Measurements from ENCODE around the gene OGFOD1.
A peak's percentile ranks its signal among the peaks of the same experiment; 100 is the strongest.

The OGFOD1 gene

GRCh38 chr16:56450986-56451752 is at the start of gene OGFOD1, which contains the start of gene NUDT21:
OGFOD1 (plus strand) TSS chr16:56451554; CDS start chr16:56451613, 59 bp downstream.
NUDT21 (minus strand) TSS chr16:56451332; CDS start chr16:56451202, 130 bp downstream.
- H3K27ac ChIP-seq, result peak within 1 kb of the TSS; percentile 77
- DNase-seq (ENCODE audit: low read depth, low spot score), result peak; percentile 90

- H3K27ac ChIP-seq, result no peak overlapping the region
- no peak for DNase-seq (ENCODE audit: low read depth, low spot score)
Measured at GRCh38 chr16:56405977-56406672, 45.2 kb upstream of the OGFOD1 start.

- peak overlapping the region; percentile 70 for H3K27ac ChIP-seq
- peak; percentile 46 for DNase-seq (ENCODE audit: low read depth, low spot score)
Measured at GRCh38 chr16:56408379-56409098, 42.8 kb upstream of the OGFOD1 start.

- peak; percentile 57 for DNase-seq (ENCODE audit: low read depth, low spot score)
- H3K27ac ChIP-seq, result peak overlapping the region; percentile 70
Measured at GRCh38 chr16:56409195-56409594, 42.2 kb upstream of the OGFOD1 start.

DNA sequence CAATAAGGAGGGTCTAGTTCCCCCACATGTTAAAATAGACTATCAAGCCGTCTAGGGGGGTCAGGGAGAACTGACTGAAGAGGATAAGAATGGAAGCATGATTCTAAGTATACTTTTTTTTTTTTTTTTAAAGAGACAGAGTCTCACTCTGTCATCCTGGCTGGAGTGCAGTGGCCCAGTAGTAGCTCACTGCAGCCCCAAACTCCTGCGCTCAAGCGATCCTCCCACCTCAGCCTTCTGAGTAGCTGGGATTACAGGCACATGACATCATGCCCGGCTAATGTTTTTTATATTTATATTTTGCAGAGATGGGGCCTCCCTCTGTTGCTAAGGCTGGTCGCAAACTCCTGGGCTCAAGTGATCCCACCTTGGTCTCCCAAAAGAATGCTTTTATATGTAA is 40.2 kb upstream of the OGFOD1 start:
- DNase-seq (ENCODE audit: low read depth, low spot score), result no peak
- no peak overlapping the region for H3K27ac ChIP-seq

DNA sequence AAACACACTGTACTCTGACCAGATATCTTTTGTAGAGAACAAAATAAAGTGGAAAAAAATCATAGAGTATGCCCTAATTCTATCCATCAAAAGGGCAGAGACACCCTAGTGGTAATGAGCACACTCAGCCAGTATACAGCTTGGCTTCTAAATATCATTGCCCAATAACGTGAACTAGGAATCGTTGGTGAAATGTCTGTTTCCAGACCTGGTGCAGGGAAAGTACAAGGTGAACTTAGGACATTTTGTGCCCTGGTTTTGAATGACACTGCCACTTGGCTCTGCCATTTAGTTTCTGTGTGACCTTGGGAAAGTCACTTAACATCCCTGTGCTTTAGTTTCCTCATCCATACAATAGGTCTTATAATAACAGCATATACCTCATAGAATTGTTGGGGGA is 39.7 kb upstream of the OGFOD1 start:
- DNase-seq (ENCODE audit: low read depth, low spot score), result no peak
- H3K27ac ChIP-seq, result no peak overlapping the region

DNA sequence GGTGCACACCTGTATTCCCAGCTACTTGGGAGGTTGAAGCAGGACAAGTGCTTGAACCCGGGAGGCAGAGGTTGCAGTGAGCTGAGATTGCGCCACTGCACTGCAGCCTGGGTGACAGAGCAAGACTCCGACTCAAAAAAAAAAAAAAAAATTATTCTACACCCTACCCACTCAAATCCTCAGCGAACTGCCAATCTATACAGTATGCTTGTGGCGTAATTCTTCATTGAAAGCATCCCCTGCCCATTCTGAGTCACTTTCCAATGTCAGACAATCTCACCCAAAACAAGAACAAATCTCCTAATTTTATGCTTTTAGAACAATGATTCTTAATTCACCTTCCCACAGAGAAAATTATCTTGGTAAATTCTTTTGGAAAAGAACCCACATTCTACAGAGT is 38.0 kb upstream of the OGFOD1 start:
- no peak for DNase-seq (ENCODE audit: low read depth, low spot score)
- H3K27ac ChIP-seq, result no peak overlapping the region

DNA sequence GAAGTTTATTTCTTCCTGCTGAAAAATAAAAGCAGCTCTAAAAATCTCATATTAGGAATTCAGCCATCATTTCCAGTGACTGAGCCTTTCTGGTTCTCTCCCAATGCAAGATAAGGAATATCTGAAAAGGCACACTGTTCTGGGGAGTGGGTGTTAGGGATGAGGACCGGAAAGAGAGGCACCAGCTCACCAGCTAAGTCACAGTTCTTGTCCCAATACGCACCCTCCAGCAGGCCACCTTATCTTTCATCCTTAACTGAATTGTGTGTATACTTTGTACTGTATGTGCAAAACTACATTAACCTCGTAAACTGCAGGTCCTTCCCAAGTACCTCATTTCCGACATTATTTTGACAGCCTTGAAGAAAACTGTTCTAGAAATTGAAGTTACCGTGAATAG is 37.0 kb upstream of the OGFOD1 start:
- no peak overlapping the region for H3K27ac ChIP-seq
- no peak for DNase-seq (ENCODE audit: low read depth, low spot score)

DNA sequence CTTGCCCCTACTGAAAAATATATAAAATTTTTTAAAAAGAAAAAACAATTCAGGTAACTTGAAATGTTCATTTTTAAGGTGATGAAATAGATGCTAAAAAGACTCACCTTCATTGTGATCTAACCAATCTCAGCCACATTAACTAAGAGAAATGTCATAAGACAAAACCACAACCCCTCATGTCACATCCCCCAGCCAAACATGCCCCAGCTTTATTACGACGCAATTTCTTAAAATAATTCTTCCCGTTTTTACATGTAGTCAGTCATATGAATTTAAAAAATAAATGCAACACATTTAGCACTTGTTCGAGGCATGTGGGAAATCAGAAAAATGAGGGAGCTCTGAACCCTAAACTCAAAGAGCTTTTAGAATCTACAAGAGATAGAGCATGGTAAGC is 35.5 kb upstream of the OGFOD1 start:
- H3K27ac ChIP-seq, result no peak overlapping the region
- DNase-seq (ENCODE audit: low read depth, low spot score), result no peak

DNA sequence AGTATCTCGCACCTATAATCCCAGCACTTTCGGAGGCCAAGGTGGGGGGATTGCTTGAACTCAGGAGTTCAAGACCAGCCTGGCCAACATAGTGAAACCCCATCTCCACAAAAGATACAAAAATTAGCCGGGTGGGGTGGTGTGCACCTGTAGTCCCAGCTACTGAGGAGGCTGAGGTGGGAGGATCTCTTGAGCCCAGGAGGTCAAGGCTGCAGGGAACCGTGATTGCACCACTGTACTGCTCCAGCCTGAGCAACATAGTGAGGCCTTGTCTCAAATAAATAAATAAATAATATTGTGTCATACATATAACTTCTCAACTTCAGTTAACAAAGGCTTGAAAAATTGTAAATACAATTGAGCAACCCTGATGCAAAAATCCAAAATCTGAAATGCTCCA is 34.2 kb upstream of the OGFOD1 start:
- DNase-seq (ENCODE audit: low read depth, low spot score), result no peak
- H3K27ac ChIP-seq, result no peak overlapping the region

DNA sequence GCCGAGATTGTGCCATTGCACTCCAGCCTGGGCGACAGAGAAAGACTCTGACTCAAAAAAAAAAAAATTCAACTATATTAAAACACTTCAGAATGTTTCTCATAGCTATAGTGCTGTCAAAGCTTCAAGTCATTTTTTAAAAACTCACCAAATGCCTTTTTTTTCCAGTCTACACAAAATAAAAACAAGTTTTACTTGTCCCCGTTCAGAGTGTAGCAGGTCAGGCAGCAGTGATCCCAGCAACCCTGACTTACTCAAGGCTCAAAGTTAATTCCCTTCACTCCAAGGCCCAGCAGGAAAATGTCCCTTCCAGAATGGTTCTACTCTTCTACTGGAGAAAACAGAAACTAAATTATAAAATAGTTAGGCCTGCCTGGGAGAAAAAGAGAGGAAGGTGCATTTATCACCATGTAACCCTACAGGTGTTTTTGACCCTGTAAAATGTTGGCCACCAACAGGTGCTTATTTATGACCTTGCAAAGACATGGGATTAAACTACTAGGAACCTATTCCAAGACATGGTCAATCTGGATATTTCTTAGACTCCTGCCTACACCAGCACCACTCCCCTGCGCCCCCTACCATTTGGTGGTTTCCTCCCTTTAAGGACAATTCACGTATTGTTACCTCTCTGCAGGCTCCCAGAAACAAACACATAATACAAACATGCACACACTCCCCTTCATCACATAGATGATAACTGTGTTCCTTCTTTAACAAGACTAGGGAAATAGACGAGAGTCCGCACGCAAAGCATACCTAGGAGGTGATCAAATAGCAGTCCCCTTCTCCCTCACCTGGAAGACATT is 31.4 kb upstream of the OGFOD1 start:
- DNase-seq (ENCODE audit: low read depth, low spot score), result no peak
- H3K27ac ChIP-seq, result peak overlapping the region; percentile 48

DNA sequence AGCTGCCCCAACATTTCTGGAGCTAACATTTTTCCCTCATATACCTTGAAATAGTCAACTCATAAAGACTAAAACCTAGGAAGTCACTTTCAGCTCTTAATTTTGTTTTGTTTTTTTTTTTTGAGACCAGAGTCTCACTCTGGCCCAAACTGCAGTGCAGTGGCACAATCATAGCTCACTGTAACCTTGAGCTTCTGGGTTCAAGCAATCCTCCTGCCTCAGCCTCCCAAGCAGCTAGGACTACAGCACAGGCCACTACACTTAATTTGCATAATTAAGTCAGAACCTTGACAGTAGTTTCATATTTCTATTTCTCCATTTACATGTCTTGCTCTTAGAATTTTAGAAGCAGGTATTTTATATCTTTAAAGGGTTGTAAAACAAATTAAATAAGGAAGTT is 30.7 kb upstream of the OGFOD1 start:
- DNase-seq (ENCODE audit: low read depth, low spot score), result no peak
- H3K27ac ChIP-seq, result peak overlapping the region; percentile 48

DNA sequence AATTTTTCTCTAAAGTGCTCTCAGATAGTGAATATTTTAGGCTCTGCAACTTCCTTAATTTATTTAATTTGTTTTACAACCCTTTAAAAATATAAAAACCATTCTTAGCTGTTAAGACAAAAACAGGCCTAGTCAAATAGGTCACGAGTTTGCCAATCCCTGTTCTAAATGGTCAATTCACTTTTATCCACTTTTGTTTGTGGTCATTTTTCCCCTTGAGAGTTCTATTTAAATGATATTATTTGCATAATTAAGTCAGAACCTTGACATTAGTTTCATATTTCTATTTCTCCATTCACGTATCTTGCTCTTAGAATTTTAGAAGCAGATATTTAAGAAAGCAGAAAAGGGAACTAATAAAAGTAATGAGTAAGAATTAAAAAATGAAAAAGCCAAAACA is 30.0 kb upstream of the OGFOD1 start:
- no peak overlapping the region for H3K27ac ChIP-seq
- DNase-seq (ENCODE audit: low read depth, low spot score), result no peak

GRCh38 chr16:56421976-56422669 is 29.2 kb upstream of the OGFOD1 start:
- no peak overlapping the region for H3K27ac ChIP-seq
- no peak for DNase-seq (ENCODE audit: low read depth, low spot score)

DNA sequence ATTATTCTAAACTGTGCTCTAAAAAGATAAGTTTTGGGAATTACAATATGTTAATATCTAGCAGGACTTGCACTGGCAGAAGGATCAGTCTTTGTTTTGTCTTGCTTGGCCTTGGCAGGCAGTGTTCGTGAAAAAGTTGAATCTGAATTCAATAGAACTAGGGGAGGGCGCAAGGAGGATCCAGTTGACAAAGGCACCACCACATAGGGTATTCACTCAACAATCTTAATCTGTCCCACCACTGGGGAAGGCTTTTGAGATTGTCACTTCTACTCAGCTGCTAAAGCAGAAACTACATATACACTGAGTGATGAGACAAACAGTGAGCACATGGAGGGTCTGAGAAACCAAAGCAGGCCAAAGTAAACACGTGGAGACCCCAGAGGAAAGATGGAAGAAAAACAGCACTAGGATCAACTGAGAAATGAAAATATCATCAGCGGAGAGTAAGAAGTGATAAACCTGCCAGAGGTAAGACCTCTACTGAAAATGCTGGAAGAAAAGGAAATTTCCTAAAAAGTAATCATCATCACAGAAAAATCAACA is 28.4 kb upstream of the OGFOD1 start:
- no peak for DNase-seq (ENCODE audit: low read depth, low spot score)
- H3K27ac ChIP-seq, result no peak overlapping the region

DNA sequence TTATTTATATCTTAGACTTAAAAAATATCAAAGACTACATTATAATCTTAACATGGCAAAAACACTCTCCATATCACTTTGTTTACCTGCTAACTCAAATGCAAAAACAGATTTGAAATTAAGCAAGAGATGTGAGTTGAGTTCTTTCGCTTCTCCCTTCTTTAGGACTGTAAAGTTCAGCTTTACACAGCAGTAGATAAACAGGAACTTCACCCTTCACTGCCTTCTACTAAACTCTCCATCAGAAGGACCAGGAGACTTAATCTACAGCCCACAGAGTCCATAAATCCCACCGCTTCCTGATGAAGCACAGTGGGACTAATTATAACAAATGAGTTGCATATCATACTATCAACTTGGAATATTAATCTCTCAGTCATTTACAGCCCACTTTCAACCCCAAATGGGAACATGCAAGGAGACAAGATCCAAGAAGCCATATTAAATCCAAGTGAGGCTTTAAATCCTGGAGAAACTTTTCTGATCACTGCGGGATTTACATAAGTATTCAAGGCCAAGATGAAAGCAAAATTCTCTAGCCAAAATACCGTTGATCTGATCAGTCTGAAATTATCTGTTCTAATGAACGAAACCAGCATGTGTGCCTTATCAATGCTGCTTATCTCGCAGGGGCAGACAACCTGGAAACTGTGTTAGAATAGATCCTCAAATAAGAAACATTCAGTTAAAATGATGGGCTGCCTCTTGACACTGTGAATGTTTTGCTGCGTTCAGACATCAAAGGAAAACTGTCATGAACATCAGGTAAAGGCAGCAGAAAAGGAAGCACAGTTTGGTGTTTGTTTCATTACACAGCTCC is 27.6 kb upstream of the OGFOD1 start:
- peak overlapping the region; percentile 61 for H3K27ac ChIP-seq
- no peak for DNase-seq (ENCODE audit: low read depth, low spot score)

DNA sequence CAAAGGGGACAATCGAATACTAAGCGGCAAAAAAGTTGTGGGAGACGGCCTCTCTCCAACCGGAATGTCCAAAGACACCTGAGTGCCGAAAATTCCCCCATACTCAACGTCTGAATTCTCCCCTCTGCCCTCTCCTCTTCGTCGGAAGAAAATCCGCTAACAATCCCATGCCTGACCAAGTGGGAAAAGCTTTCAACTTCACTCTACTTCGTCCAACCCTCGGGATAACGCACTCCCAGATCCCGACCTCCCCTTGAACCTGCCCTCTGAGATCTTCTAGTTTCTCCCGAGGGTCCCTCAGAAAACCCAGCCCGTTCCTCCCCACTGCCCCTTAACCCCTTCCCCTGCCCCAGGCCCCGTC is 27.0 kb upstream of the OGFOD1 start:
- peak overlapping the region; percentile 61 for H3K27ac ChIP-seq
- DNase-seq (ENCODE audit: low read depth, low spot score), result no peak

DNA sequence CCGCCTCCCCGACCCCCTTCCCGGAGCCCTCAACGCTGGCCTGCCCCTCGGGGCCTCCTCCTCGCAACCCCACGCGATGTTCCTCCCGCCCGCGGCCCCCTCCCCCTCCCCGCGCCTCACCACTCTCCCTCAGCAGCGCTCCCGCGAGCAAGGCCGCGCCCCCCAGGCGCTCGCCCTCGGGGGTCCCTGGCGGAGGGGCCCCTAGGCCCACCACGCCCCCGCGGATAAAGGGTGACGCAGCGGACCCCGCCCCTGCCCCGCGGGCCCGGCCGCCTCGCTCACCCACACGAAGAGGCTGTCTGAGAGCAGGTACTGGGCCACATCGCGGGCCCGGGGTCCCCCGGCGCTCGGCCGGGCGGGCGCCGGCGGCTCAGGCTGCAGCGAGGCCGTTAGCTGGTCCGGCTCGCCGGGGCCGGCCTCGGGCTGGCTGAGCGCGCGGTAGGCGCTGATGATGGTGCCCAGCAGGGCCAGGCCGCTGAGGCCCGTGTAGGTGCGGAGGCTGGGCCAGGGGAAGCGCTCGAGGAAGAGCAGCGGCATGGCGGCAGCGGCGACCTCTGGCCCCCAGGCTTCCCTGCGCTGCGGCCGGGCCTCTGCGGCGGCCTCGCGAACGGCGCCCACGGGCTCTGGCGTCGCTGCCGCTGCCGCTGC is 26.4 kb upstream of the OGFOD1 start:
- peak overlapping the region; percentile 61 for H3K27ac ChIP-seq
- no peak for DNase-seq (ENCODE audit: low read depth, low spot score)

All from epithelial cell of prostate (primary cell).